ENCODE measurements around the gene RAB11FIP3.

DNA sequence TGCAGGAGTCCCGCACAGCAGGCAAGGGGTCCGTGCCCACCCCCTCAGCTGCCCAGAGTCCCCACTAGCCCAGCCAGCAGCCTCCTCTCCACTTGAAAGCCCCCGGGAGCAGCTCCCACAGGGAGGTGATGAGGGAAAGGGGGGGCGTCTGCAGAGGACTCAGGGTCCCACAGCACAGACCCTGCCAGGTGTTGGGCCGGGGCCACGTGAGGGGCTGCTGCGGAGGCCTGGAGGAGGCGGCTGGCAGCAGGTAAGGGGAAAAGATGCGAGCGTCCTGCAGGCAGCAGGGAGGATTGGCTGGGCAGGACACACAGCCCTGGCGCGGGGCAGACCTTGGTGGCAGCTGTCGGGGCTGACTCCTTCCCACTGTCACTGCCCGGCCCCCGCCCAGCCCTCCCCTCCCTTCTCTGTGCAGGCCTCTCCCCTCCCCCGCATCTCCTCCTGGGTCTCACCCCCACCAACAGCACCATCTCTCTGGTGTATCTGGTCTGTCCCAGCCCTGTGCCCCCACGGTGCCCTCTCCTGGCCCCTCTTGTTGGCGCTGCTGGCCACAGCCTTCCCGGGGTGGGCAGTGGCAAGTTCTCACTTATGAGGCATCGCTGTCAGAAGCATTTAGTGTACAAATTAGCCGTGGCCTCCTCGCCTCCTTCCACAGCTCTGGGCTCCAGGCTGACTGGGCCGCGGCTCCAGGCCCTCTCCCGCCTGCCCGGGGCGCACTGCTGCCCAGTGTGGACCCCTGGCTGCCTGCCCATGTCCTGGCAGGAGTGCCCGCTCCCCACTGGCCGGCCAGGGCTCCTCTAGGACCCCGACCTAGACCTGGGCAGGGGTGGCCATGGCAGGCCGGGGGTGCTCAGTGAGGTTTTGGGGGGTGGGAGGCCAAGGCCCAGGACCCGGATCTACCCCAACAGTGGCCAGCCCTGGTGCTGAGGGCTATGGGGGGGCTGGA lies 130.4 kb downstream of the RAB11FIP3 start:
- TF ChIP-seq, protein P1, sequence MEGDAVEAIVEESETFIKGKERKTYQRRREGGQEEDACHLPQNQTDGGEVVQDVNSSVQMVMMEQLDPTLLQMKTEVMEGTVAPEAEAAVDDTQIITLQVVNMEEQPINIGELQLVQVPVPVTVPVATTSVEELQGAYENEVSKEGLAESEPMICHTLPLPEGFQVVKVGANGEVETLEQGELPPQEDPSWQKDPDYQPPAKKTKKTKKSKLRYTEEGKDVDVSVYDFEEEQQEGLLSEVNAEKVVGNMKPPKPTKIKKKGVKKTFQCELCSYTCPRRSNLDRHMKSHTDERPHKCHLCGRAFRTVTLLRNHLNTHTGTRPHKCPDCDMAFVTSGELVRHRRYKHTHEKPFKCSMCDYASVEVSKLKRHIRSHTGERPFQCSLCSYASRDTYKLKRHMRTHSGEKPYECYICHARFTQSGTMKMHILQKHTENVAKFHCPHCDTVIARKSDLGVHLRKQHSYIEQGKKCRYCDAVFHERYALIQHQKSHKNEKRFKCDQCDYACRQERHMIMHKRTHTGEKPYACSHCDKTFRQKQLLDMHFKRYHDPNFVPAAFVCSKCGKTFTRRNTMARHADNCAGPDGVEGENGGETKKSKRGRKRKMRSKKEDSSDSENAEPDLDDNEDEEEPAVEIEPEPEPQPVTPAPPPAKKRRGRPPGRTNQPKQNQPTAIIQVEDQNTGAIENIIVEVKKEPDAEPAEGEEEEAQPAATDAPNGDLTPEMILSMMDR (IDR thresholded peaks at IDR 0.05) = no peak
- TF ChIP-seq POLR2A (IDR thresholded peaks at IDR 0.05) (no peak), POLR2AphosphoS5 (IDR thresholded peaks at IDR 0.05) (no peak)

Measured in prostate gland (tissue), 2 donors.